GM19468 (cell line): ENCODE measurements around the gene OTUD7B.
"Not testable (repeated sequence)": the region's sequence is repeated elsewhere in the genome, so short reads cannot be mapped to it uniquely, and the experiment has no call there.

Experiments used
- ATAC-seq: cut with Tn5 transposase; IDR thresholded peaks from one replicate; pipeline ENCODE4 v1.9.1; 2021; ENCODE audit warnings: mild to moderate bottlenecking, moderate library complexity, moderate number of reproducible peaks; ENCODE audit not compliant: unreplicated experiment; ENCODE audit errors: extremely low read depth

The OTUD7B gene

DNA sequence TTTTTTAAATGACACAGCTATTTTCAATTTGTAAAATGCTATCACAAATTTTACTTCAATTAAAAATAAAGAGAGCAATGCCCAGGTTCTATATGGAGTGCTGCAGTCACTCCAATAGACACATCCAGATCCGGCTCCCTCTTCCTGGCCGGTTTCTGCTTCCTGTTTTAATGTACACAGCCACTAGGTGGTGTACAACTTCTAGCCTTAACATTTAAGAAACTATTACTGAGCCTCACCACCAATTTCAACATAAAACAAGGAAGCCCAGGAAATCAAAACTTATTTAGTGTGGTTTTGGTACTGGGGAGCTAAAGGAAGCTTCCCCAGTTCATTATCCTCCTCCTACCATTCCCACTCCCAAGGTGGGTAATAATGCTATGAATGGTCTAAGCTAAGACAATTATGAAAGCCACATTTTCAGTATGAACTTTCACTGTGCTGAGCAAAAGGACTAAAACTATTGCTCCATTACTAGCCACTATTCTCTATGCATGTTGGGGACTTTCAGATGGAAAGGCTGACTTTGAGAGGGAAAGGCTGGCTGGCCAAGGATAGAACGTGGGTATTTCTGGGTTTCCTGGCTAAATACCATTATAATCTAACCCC lies 48.4 kb downstream of the OTUD7B start:
- no peak for ATAC-seq

DNA sequence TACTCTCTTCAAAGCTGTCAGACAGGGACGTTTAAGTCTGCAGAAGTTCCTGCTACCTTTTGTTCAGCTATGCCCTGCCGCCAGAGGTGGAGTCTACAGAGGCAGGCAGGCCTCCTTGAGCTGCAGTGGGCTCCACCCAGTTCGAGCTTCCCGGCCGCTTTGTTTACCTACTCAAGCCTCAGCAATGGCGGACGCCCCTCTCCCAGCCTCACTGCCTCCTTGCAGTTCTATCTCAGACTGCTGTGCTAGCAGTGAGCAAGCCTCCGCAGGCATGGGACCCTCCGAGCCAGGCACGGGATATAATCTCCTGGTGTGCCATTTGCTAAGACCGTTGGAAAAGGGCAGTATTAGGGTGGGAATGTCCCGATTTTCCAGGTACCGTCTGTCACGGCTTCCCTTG lies 53.0 kb downstream of the OTUD7B start:
- not testable (repeated sequence) for ATAC-seq

DNA sequence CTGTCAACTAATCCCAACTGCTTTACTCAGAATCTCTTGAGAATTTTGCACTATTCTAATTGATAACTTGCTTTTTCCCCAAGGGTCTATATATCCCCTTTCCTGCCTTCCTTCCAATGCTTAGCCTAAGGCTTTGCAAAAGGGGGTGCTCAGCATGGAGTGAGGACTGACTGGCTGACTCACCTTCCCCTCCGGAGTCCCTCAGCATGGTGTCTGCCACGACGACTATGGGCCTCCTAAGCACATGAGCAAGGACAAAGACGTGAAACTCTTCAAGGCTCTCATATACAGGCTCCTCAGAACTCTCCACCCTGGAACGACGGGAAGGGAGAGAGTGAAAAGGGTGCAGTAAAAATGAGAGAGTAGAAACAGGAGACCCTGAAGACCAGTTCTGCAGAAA lies 60.6 kb downstream of the OTUD7B start:
- no peak for ATAC-seq

DNA sequence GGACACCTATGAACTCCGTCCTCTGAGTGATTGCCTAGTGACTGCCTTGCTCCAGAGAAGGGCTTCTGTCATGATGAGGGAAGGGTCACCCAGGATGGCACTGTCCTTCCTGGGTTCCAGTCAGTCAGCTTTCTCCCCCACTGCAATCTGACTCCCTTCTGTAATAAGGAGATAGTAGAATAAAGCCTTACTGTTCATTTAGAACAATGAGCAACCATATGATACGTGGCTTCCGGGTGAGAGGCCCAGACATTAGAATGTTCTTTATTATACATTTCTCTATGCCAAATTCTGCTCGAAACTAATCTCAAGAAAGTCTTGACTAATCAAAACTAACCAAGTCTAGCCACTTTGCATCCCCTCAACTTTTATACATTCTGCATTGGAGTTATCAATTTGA lies 65.3 kb downstream of the OTUD7B start:
- ATAC-seq, result no peak

DNA sequence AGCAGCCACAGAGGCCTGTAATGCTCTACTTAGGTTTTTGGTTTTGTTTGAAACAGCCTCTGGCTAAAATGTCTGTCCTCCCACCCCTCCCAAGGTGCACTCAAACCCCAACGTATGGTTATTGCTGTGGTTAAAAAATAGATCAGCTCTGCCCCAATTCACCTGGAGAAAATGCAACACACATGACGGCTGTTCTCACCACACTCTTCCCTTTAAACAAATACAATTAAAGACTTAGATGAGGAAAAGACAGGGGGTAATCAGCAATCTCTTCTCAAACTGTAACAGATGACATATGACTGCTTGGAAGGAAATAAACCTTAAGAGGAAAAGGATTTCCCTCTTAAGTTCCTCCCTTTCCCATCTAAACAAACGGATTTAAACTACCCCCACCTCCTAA lies 67.6 kb downstream of the OTUD7B start:
- no peak for ATAC-seq

DNA sequence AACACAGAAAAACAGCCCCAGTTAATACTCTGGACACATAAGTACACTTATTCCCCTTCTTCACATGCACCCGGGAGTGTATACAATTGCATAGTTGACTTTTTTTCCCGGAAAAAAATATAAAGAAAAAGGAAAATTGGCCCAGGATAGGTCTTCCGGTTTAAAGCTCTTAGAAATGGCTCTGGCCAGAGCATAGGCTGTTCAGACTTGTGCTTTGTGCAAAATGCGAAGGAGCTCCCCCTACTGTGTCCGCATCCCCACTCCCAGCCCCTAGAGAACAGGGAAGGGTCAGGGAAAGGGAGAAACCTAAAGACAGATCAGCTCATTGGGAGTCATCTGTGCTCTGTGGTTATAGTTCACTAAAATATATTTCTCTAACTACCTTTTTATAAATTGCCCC lies 68.3 kb downstream of the OTUD7B start:
- ATAC-seq, result no peak

DNA sequence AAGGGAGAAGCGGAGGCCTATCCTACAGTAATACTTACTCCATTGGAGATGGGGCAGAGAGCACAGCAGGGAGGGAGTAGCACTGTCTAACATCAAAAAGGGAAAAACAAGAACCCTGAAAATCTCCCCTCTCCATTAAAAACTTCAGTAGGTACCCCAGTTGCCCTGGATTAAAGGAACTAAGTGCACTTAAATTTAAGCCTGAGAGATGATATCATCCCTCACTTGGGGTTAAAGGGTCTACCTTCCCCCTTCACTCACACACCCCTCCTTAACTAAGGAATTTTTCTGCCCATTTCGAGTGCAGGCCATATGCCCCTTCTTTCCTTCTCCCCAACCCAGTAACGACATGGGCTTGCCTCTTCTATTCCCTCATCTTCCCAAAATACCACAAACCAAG lies 70.1 kb downstream of the OTUD7B start:
- ATAC-seq, result no peak

DNA sequence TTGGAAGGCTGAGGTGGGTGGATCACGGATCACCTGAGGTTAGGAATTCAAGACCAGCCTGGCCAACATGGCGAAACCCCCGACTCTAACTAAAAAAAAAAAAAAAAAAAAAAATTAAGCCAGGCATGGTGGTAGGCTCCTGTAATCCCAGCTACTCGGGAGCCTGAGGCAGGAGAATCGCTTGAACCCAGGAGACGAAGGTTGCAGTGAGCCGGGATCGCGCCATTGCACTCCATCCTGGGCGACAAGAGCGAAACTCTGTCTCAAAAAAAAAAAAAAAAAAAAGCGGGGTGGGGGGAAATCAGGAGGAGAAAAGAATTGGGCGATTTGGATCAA lies 71.9 kb downstream of the OTUD7B start:
- ATAC-seq, result not testable (repeated sequence)

DNA sequence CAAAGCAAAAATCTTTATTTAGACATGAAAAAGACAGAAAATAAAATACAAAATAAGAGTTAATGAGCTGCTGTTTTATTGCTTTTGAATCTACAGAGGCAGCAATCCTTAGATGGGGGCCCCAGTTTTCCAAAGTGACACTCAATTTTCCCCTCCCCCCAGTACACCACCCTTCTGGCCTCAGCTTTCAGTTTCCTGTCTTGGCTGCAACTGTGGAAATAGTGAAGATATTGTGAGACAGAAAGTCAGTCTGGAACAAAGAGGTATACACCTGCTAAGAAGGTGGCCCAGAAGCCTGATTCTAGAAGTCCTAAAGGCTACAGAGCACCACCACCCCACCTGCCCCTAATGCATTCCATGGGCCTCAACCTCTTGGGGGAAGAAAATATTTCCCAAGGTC lies 72.8 kb downstream of the OTUD7B start:
- no peak for ATAC-seq

DNA sequence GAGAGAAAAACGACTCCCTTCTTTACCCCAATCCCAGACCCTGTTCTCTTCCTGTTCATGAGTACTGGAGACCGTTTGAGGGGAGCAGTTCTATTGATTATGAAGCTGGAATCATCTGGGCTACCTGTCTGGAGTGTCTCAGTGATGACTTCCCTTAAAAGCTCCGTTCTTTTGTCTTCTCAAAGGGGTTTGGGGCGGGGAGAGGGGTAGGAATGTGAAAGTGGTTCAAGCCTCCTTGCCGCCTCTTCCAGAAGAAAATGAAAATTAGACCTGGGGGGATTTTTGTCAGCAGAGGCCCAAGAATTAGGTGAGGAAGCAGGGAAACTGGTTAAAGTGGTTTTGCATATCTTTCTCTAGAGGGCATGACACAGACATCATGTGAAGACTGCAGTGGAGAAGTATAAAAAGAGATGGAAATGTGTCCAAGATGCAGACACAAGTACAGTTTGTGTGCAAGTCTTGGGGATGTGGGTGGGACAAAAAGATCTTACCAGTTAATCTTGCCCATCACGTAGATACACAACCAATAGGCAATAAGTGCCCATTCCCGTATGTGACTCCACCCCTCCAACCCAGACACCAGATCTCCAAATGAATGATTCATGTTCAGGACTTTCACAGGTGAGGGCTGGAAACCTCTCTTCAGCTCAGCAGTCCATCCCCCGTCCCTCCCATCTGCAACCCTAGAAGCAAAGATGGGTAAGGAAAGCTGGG lies 73.4 kb downstream of the OTUD7B start:
- no peak for ATAC-seq

DNA sequence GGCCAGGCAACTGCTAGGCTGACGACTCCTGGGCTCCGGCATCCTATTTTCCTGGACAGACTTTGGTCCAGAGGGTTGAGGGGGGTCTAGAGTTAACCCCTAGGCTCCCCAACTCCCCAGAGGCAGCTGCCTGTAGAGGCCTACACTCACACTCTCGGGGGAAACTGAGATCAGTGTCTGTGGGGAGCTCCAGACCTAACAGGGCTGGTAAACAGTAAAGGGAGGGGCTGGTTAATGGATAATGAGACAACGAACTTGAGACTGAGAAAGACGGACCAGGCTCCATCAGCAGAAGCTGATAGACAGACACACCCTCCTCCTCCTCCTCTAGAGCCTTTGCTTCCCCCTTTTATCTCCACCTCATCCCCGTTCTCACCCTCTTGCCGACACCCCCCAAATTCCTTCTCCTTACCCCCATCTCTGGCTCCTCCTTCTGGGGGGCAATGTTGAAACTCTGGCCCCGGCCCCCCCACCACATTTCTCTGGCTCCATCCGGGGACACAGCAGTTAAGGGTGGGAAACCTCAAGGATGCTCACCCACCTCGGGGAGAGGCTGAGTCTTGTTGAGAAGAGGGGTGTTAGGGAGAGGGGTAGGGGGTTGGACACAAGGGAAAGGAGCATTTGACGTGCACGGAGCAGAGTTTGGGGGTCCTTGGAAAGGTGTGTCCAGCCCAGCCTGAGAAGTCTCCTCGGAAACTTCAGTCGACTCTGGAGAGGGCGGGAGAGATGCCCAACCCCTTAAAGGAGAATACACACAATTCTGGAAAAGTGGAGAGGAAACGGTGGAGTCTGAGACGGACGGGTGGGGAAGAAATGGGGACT lies 74.1 kb downstream of the OTUD7B start, which contains the start of gene MTMR11:
Gene MTMR11 (minus strand): TSS at position 710 of the 822 bp plus-strand sequence. CDS start 232 bp downstream, at position 478.
- ATAC-seq, result no peak

DNA sequence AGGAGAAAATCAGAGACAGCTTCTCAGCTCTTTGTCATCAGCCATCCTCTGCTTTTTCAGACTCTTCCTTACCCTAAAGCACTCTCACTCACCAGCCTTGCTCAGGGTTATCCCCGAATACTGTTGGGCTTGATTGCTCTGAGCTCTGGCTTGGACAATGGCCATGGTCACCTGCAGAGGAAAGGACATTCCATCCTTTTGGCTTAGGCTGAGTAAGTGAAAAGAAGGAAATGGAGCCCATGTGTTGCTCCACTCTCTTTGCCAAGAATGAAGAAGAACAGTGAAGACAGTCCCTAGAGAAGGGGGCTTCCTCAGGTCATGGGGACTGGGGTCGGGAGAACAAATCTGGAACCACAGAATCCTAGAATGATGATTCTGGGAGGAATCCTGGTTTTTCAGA lies 76.2 kb downstream of the OTUD7B start:
- ATAC-seq, result no peak

DNA sequence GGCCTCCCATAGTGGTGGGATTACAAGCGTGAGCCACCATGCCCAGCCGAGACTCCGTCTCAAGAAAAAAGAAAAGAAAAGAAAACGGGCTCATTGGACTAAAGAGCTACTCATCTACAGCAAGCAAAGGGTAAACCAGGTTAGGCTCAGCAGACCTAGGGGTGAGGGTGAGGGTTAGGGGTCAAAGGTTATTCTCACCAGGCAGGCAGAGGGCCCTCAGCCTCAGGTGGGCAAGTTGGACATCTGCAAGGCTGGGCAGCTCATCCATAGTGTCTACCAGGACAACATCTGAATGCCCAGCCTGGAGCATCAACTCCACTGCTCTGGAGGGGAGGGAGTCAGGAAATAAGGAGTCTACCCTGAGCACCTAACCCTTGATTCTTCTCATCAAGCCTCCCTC lies 77.3 kb downstream of the OTUD7B start:
- ATAC-seq, result no peak

DNA sequence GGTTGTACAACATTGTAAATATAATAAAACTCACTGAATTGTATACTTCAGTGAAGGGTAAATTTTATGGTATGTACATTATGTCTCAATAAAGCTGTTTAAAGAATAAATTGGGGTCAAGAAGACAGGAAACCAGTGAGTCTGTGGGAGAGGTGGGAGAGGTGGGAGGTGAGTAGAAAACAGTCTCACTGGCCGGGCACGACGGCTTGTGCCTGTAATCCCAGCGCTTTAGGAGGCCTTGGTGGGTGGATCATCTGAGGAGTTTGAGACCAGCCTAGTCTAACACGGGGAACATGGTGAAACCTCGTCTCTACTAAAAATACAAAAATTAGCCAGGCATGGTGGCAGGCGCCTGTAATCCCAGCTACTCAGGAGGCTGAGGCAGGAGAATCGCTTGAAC lies 78.1 kb downstream of the OTUD7B start:
- no peak for ATAC-seq

DNA sequence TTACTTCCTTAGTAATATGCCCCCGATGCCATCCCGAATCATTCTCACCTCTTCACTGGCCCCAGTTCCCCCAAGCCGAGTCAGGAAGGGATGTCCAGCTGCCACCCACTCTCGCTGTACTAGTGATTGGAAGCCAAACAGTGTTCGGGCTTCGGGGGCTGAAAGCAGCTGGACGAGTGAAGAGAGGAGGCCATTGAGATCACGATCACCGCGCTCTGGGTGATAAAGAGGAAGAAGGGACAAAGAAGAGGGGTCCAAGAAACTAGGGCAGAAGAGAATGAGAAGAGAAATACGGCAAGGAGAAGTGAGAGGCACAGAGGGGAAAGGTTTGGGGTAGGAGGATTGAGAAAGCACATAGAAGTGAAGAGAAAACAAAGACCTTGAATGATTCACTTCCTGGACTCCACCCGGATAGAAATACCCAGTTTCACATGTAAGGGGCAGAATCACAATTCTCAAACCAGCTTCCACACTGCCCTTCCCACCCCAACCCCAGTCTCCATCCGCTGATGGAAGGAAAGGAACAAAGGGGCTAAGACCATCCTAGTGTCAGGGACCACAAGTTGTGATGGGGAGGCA lies 79.2 kb downstream of the OTUD7B start:
- no peak for ATAC-seq

DNA sequence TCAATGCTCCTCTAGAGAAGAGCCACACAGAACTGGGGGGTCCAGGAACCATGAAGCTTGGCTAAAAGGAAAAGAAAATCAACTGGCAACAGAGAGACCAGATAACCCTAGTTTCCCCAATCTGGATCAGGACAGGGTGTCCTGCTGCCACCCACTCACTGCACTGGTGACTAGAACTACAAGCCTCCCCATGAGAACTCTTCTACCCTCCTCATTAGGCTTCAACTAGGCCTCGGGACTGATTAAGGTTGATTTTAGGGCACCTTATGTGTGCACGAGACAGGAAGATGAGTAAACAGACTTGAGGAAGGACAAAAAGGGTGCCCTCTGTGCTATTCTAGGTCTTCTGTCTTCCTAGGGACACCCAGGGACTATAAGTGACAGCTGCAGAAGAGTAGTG lies 80.7 kb downstream of the OTUD7B start:
- no peak for ATAC-seq

DNA sequence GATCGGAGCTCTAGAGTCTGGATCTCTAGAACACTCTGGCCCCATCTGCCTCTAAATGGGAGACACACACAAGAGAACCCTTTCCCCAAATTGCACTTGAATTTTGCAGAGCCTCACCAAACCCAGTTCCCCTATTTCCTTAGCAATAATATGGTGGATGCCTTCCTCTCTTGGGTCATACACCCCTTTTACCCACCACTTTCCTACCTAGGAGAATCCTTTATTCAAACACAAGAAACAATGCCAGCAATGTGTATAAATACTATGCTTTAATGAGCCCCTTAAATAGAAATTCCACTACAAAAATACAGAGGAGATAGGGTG lies 82.2 kb downstream of the OTUD7B start:
- no peak for ATAC-seq

DNA sequence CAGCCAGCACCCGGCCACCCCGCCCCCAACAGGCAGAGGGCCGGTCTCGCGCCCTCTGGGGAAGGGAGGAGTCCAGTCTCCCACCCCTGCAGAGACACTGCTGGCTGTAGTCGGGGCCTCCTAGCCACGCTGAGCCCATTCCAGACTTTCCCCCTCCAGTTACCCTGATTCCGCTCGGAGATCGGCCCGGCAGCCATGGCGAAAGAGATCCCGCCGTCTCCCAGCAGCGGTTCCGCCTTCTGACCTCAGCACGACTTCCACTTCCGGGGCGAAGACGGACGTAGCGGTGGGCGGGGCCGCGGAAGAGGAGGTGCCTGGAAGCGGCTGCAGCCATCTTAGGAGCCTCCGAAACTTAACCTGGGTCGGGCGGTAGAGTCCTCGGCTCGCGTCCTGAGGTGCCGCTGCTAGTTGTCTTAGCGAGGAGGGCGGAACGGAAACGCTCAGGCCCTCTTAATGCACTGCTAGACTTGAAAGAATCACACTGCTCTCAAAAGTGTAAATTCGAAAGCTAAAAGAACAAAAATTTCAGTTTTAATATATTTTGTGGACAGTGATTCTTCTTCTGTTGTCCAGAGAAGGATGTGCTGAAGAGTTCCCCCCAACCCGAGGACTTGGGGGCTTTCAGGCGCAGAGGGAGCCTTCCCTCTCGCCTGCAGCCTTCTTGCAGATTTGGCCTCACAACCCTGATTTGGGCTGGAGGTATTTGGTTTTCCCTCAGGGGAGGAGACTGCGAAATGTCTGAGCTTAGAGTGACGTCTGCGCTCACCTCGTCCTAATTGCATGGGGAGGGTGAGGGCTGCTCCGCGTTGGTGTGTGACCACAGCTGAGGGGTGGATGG lies 82.7 kb downstream of the OTUD7B start, which contains the start of gene SF3B4:
Gene SF3B4 (minus strand): TSS at position 241 of the 838 bp plus-strand sequence. CDS start 44 bp downstream, at position 197.
- ATAC-seq, result peak; percentile 80

DNA sequence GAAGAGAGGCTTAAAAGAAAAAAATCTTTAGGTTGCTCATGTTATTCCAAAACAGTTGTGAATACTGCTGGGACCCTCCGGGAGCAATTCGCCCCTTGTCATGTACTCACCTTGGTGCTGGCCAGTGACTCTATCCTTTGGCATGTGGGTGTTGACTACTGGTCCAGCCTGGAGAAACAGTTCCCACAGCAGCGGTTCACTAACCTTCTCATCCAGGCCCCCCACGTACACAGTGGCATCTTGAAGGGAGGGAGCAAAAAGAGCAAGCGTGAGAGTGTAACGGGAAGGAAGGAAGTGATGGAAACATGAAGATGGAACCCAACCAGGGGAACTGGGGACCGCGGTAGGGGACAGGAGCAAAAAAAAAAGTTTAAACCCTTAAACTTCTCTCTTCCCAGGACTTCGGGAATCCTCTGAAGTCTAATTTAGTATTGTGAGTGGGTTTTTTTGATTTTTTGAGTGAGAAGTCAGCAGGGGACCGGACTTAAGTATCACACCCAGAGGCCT lies 83.4 kb downstream of the OTUD7B start:
- ATAC-seq, result no peak

DNA sequence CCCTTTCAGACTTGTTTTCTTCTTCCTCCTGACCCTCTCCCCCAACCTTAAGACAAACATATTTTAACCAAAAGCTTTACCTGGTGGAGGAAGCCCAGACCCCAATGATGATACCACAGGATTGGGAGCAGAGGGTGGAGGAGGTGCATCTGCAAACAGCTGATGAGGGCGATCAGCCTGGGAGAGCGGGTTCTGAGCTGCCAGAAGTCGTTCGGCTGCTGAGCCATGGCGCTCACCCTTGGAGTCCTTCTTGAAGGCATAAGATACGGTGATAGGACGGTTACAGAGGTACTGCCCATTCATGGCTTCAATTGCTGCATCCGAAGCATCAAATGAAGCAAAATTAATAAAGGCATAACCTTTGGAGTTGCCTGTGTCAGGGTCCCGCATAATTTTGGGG lies 84.2 kb downstream of the OTUD7B start:
- ATAC-seq, result no peak
